ENCODE results near the gene HBS1L. TPM values are rescaled to one million over a fixed set of nuclear protein-coding genes. Genes with fewer than 3 reads are reported as not detected.

HBS1L gene
- total and polyA plus RNA-seq, 9 donors = 38.0 to 62.7 (median 43.4) TPM

DNA sequence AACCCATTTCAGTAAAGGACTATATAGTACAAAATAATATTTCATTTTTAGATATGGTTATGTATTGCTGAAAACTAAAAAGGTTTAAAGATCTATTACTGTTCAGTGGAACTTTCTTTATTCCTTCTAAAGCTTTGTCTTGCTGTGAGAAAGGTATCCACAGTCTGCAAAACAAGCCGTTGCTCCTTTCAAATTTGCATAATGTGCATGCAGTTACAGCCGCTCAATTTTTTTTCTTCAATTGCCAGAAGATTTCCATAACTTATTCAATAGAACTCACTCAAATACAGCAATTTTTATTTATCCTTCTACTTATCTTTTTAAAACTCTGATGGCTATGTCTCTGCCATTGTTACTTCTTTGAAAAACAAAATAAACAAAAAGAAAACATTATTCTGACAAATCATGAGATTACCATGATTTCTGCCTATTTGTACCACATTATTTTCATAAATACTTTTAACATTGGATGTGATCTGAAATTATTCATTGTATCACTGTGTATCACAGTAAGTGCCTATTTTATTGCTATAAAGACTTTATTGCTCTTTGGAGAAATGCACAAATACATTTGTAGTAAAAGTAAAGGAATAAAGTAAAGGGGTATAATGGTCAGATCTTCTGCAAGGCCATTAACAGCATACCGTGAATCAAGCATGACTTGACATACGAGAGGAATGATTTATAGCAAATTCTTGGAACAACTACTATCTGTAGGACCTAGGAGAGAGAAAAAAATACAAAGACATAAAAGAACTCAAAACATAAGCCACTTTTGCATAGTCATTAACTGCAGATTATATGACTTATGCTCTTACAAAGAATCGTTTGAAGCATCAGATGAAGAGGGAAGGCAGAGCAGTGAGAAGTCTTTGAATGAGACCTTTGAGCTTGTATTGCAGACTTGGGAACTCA lies 29.6 kb upstream of the HBS1L start:
- Histone ChIP-seq H3K4me1 (ENCODE audit: control insufficient read depth, insufficient read depth, low read length) (no peaks in the 10 kb centered on the region), H3K36me3 (ENCODE audit: control insufficient read depth, insufficient read depth, low read length) (no peaks in the 10 kb centered on the region), H3K27me3 (ENCODE audit: control insufficient read depth, insufficient read depth, low read length) (no peaks in the 10 kb centered on the region), H3K4me3 (ENCODE audit: low read length) (no peak overlapping the region), H3K27ac (ENCODE audit: low read length) (no peak overlapping the region), H3K9me3 (replicated peaks; ENCODE audit: control insufficient read depth, low read depth, low read length) (no peaks in the 10 kb centered on the region)
- no peak for DNase-seq
- WGBS (ENCODE audit: insufficient coverage) = 8% methylated on average over 2 of the region's 5 CpGs

DNA sequence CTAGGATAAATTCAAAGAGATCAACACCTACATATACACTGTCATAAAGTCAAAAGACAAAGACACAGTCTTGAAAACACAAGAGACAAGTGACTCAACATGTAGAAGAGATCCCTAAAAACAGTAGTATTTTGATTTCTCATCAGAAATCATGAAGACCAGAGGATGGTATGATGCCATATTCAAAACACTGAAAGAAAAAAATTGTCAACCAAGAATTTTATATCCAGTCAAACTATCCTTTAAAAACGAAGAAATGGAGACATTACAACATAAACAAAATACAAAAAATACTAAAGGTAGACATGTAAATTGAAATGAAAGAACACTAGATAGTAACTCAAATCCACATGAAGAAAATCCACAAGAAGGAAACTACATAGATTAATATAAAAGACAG lies 27.3 kb upstream of the HBS1L start:
- no peaks in the 10 kb centered on the region for H3K9me3 ChIP-seq (replicated peaks; ENCODE audit: control insufficient read depth, low read depth, low read length)
- no peak overlapping the region for H3K4me3 ChIP-seq (ENCODE audit: low read length)
- no peak overlapping the region for H3K27ac ChIP-seq (ENCODE audit: low read length)
- H3K4me1 ChIP-seq (ENCODE audit: control insufficient read depth, insufficient read depth, low read length) = no peaks in the 10 kb centered on the region
- H3K27me3 ChIP-seq (ENCODE audit: control insufficient read depth, insufficient read depth, low read length) = no peaks in the 10 kb centered on the region
- no CpG with 5 or more reads among the region's 1 CpG for WGBS (ENCODE audit: insufficient coverage)
- DNase-seq = no peak
- H3K36me3 ChIP-seq (ENCODE audit: control insufficient read depth, insufficient read depth, low read length) = no peaks in the 10 kb centered on the region

DNA sequence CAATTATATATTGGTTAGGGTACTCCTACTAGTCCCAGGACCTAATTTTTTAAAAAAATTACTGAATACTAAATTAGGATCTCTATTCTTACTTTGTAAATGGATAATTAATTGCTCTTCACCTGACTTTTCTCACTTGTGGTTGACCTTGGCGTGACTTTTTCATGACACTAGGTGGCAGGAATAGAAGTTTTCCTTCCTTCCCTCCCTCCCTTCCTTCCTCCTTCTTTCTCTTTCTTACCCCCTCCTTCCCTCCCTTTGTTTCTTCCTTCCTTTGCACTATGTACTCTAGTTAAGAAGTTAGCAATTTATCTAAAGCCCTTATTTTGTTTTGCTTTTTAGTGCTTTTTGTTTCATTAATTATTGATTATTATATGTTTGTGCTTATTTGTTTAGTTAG lies 20.4 kb upstream of the HBS1L start:
- Histone ChIP-seq H3K36me3 (ENCODE audit: control insufficient read depth, insufficient read depth, low read length) (no peaks in the 10 kb centered on the region), H3K27ac (ENCODE audit: low read length) (no peak overlapping the region), H3K4me3 (ENCODE audit: low read length) (no peak overlapping the region), H3K9me3 (replicated peaks; ENCODE audit: control insufficient read depth, low read depth, low read length) (no peaks in the 10 kb centered on the region), H3K4me1 (ENCODE audit: control insufficient read depth, insufficient read depth, low read length) (no peaks in the 10 kb centered on the region), H3K27me3 (ENCODE audit: control insufficient read depth, insufficient read depth, low read length) (no peaks in the 10 kb centered on the region)
- no peak for DNase-seq
- WGBS (ENCODE audit: insufficient coverage) = no CpG with 5 or more reads among the region's 1 CpG

DNA sequence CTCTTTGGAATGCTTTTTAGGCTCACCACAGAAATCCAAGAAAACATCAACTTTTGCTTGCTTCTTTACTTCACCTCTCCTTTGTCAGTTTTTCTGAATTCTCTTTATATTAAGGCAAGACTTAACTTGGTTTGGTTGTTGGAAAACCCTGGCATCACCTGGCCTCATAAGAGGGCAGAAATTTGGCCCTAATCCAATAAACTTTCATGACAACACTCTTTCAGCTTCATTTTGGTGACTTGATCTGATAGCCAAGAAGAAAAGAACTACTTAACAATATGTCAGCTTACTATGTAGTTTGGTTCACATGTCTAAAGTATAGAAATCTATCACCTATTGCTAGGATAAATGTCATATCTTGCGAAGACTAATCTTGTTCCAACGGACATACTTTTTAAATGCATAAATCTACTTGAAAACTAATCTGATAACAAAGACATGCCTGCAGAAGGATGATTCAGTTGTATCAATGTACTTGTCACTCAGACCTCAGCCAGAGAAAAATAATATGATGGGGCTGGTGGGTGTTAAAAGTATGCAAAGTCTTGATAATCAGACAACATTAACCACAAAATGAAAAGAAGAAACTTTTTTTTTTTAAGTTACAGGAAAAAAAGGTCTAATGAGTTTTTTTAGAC lies 19.3 kb upstream of the HBS1L start:
- H3K36me3 ChIP-seq (ENCODE audit: control insufficient read depth, insufficient read depth, low read length) = no peaks in the 10 kb centered on the region
- DNase-seq = no peak
- no peak overlapping the region for H3K4me3 ChIP-seq (ENCODE audit: low read length)
- H3K9me3 ChIP-seq (replicated peaks; ENCODE audit: control insufficient read depth, low read depth, low read length) = no peaks in the 10 kb centered on the region
- H3K27ac ChIP-seq (ENCODE audit: low read length) = no peak overlapping the region
- no peaks in the 10 kb centered on the region for H3K4me1 ChIP-seq (ENCODE audit: control insufficient read depth, insufficient read depth, low read length)
- H3K27me3 ChIP-seq (ENCODE audit: control insufficient read depth, insufficient read depth, low read length) = no peaks in the 10 kb centered on the region
- no CpG with 5 or more reads among the region's 2 CpGs for WGBS (ENCODE audit: insufficient coverage)

DNA sequence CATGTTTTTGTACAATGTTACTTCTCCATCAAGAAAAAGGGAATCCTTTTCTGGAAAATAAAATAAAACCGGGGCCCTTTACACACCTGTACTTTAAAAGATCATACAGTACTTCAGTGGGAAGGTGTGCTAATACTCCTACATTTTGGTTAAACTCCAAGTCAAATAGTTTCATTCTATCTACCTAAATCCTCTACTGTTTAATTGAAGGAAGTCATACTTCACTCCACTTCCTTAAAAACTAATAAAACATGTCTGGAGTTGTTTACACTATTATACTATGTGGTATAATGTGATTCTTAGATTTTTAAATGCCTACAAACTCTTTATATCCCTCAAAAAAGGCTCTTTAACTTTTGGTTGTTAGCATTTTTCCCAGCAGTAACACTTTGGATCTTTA lies 18.6 kb upstream of the HBS1L start:
- Histone ChIP-seq H3K4me3 (ENCODE audit: low read length) (no peak overlapping the region), H3K36me3 (ENCODE audit: control insufficient read depth, insufficient read depth, low read length) (no peaks in the 10 kb centered on the region), H3K4me1 (ENCODE audit: control insufficient read depth, insufficient read depth, low read length) (no peaks in the 10 kb centered on the region), H3K9me3 (replicated peaks; ENCODE audit: control insufficient read depth, low read depth, low read length) (no peaks in the 10 kb centered on the region), H3K27me3 (ENCODE audit: control insufficient read depth, insufficient read depth, low read length) (no peaks in the 10 kb centered on the region), H3K27ac (ENCODE audit: low read length) (no peak overlapping the region)
- DNase-seq = no peak
- no CpG with 5 or more reads among the region's 1 CpG for WGBS (ENCODE audit: insufficient coverage)

DNA sequence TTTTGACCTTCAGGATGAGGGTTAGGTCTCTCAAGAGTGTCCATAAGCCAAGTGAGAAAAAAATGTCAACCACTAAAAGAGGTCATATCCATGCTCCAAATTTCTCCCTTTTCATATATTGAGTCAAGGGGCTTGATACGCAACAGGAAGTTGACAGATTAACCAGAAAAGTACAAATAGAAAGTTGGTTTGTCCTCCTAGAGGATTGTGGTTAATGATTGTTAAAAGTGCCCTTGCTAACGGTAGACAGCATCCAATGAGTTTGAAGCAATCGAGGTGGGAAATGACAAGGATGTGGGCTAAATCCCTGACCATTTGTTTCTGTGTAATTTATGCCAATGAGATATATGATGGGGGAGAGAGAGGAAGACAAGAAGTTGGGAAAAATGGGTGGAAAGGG lies 18.1 kb upstream of the HBS1L start:
- DNase-seq = no peak
- Histone ChIP-seq H3K27me3 (ENCODE audit: control insufficient read depth, insufficient read depth, low read length) (no peaks in the 10 kb centered on the region), H3K4me3 (ENCODE audit: low read length) (no peak overlapping the region), H3K27ac (ENCODE audit: low read length) (no peak overlapping the region), H3K9me3 (replicated peaks; ENCODE audit: control insufficient read depth, low read depth, low read length) (no peaks in the 10 kb centered on the region), H3K36me3 (ENCODE audit: control insufficient read depth, insufficient read depth, low read length) (no peaks in the 10 kb centered on the region), H3K4me1 (ENCODE audit: control insufficient read depth, insufficient read depth, low read length) (no peaks in the 10 kb centered on the region)
- WGBS (ENCODE audit: insufficient coverage) = 77% methylated on average over 2 of the region's 3 CpGs

DNA sequence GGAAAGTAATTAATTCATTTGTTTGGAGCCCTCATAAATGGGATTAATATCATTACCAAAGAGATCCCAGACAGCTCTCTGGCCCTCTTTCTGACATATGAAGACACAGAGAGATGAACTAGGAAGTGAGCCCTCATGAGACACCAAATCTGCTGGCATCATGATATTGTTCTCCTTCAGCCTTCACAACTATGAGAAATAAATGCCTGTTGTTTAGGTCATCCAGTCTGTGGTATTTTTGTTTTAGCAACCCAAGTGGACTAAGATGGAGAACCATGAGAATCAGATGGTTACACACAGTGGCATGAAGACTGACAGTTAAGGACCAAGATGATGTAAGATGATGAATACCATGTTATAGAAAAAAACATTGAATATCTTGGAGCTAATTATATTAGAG lies 16.9 kb upstream of the HBS1L start:
- Histone ChIP-seq H3K36me3 (ENCODE audit: control insufficient read depth, insufficient read depth, low read length) (no peaks in the 10 kb centered on the region), H3K4me3 (ENCODE audit: low read length) (no peak overlapping the region), H3K9me3 (replicated peaks; ENCODE audit: control insufficient read depth, low read depth, low read length) (no peaks in the 10 kb centered on the region), H3K27ac (ENCODE audit: low read length) (no peak overlapping the region), H3K4me1 (ENCODE audit: control insufficient read depth, insufficient read depth, low read length) (no peaks in the 10 kb centered on the region), H3K27me3 (ENCODE audit: control insufficient read depth, insufficient read depth, low read length) (no peaks in the 10 kb centered on the region)
- DNase-seq = no peak

DNA sequence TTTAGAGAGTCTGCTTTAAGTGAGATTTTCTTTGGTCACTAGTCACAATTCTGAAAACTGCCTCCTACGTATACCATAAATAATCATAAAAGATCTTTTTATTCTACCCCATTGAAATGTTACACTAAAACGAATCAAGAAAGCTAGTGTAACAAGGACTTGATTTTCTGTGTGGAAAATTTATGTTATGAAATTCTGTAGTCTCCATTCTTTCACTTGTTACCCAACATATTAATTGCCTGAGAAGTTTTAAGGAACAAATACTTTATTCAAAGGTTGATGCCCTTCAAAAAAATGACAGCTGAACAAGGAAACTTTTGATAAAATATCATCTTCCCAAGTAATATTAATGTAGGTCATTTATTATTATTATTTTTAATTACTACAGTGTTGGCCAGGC lies 13.3 kb upstream of the HBS1L start:
- WGBS (ENCODE audit: insufficient coverage) = no CpG with 5 or more reads among the region's 2 CpGs
- no peak for DNase-seq
- Histone ChIP-seq H3K4me3 (ENCODE audit: low read length) (no peak overlapping the region), H3K27ac (ENCODE audit: low read length) (no peak overlapping the region), H3K27me3 (ENCODE audit: control insufficient read depth, insufficient read depth, low read length) (no peaks in the 10 kb centered on the region), H3K36me3 (ENCODE audit: control insufficient read depth, insufficient read depth, low read length) (no peaks in the 10 kb centered on the region), H3K4me1 (ENCODE audit: control insufficient read depth, insufficient read depth, low read length) (no peaks in the 10 kb centered on the region), H3K9me3 (replicated peaks; ENCODE audit: control insufficient read depth, low read depth, low read length) (no peaks in the 10 kb centered on the region)

DNA sequence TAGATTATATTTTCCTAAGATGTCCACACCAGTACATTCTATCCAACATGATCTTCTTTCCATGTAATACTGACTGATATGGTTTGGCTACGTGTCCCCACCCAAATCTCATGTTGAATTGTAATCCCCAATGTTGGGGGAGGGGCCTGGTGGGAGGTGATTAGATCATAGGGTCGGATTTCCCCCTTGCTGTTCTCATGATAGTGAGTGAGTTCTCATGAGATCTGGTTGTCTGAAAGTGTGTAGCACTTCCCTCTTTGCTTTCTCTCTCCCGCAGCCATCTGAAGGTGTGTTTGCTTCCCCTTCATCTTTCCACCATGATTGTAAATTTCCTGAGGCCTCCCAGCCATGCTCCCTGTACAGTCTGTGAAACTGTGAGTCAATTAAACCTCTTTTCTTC lies 12.2 kb upstream of the HBS1L start:
- no peak overlapping the region for H3K4me3 ChIP-seq (ENCODE audit: low read length)
- no peak for DNase-seq
- H3K36me3 ChIP-seq (ENCODE audit: control insufficient read depth, insufficient read depth, low read length) = no peaks in the 10 kb centered on the region
- H3K27me3 ChIP-seq (ENCODE audit: control insufficient read depth, insufficient read depth, low read length) = no peaks in the 10 kb centered on the region
- H3K9me3 ChIP-seq (replicated peaks; ENCODE audit: control insufficient read depth, low read depth, low read length) = no peaks in the 10 kb centered on the region
- no peak overlapping the region for H3K27ac ChIP-seq (ENCODE audit: low read length)
- no CpG with 5 or more reads among the region's 3 CpGs for WGBS (ENCODE audit: insufficient coverage)
- H3K4me1 ChIP-seq (ENCODE audit: control insufficient read depth, insufficient read depth, low read length) = no peaks in the 10 kb centered on the region

DNA sequence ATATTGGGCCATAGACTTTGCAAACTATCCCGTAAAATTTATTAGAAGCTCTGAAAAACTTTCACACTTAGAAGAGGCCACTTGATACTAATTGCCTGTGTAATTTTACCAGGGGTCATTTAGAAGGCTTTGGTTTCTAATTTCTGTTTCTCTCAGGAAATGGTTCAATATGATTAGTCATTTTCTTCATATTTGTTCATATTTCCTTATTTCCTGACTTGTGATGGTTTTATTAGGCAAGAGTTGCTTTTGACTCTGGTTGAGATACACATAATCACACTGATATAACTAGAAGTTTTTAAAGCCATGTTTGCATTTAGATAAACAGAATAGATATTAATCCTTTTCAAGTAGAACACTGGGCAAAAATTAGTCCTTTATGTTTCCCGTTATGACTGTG lies 11.8 kb upstream of the HBS1L start:
- H3K27me3 ChIP-seq (ENCODE audit: control insufficient read depth, insufficient read depth, low read length) = no peaks in the 10 kb centered on the region
- no peaks in the 10 kb centered on the region for H3K36me3 ChIP-seq (ENCODE audit: control insufficient read depth, insufficient read depth, low read length)
- no peak overlapping the region for H3K4me3 ChIP-seq (ENCODE audit: low read length)
- no peaks in the 10 kb centered on the region for H3K9me3 ChIP-seq (replicated peaks; ENCODE audit: control insufficient read depth, low read depth, low read length)
- H3K4me1 ChIP-seq (ENCODE audit: control insufficient read depth, insufficient read depth, low read length) = no peaks in the 10 kb centered on the region
- WGBS (ENCODE audit: insufficient coverage) = no CpG with 5 or more reads among the region's 2 CpGs
- no peak overlapping the region for H3K27ac ChIP-seq (ENCODE audit: low read length)
- DNase-seq = no peak

All from muscle of leg (tissue), 11 donors.